Fibroblast of lung (primary cell): Measurements from ENCODE around the gene PPP1R14D.

Experiments
- EZH2 ChIP-seq: IDR thresholded peaks from 2 replicates; pipeline ENCODE4 v1.5.1; 2012; ENCODE audit warnings: low read length, control low read depth, mild to moderate bottlenecking; ENCODE audit errors: missing control alignments
- TF ChIP-seq, protein P1 (sequence below), 2 donors: IDR thresholded peaks in 1 of 2; conservative IDR thresholded peaks in 1 of 2; 1 replicate in 1 of 2; 2 replicates in 1 of 2; pipeline ENCODE4 v1.5.1; 2011 to 2012; ENCODE audit warnings: low read length in 2 of 2, control low read depth in 1 of 2, inconsistent platforms in 1 of 2, low read depth in 1 of 2, mild to moderate bottlenecking in 1 of 2

DNA sequence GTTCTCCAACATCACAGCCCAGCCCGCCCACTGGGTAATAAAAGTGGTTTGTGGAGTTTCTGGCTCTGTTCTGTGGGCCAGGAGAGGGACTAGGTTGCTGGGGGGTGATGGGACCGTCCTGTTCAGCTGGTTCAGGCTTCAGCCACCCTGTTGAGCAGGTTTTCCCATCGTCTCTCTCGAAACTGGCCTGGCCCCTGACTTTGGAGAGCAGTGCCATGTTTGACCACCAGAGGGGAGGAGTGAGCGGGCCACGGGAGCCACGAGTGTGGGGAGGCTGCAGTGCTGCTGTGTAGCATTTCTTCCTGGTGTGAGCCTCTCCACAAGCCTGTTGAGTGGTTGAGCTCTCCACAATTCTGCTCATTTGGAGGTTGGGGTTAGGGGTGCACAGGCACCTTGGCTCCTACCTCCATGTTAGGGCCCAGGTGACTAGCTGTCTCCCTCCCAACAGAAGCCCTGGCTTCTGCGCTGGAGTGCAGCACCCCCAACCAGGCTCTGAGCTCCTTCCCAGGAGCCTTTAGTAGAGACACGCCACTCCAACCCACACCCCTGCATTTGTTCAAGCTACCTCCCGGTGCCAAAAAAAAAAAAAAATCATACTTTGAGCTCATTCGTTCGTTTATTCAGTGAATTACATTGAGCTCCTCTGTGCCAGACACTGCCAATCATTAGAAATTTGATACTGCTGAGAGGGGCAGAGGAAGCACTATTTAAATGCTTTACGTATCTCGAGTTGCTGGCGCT lies 29.3 kb upstream of the PPP1R14D start:
- TF ChIP-seq, protein P1, sequence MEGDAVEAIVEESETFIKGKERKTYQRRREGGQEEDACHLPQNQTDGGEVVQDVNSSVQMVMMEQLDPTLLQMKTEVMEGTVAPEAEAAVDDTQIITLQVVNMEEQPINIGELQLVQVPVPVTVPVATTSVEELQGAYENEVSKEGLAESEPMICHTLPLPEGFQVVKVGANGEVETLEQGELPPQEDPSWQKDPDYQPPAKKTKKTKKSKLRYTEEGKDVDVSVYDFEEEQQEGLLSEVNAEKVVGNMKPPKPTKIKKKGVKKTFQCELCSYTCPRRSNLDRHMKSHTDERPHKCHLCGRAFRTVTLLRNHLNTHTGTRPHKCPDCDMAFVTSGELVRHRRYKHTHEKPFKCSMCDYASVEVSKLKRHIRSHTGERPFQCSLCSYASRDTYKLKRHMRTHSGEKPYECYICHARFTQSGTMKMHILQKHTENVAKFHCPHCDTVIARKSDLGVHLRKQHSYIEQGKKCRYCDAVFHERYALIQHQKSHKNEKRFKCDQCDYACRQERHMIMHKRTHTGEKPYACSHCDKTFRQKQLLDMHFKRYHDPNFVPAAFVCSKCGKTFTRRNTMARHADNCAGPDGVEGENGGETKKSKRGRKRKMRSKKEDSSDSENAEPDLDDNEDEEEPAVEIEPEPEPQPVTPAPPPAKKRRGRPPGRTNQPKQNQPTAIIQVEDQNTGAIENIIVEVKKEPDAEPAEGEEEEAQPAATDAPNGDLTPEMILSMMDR (conservative IDR thresholded peaks at IDR 0.05 in 1 of 2, IDR thresholded peaks at IDR 0.05 in 1 of 2; ENCODE audit: low read depth in 1 of 2, low read length in 2 of 2) = peak; percentile 92 to 99
- TF ChIP-seq EZH2 = no peak
